ENCODE results near the gene MAFG. TPM values are rescaled to one million over a fixed set of nuclear protein-coding genes. Genes with fewer than 3 reads are reported as not detected.

MAFG gene
- total and polyA plus RNA-seq, 2 of the 13 experiments (the other 11 are each of a cell fraction or from before 2014, with no cell fraction given), result 14.5 to 20.0 TPM

DNA sequence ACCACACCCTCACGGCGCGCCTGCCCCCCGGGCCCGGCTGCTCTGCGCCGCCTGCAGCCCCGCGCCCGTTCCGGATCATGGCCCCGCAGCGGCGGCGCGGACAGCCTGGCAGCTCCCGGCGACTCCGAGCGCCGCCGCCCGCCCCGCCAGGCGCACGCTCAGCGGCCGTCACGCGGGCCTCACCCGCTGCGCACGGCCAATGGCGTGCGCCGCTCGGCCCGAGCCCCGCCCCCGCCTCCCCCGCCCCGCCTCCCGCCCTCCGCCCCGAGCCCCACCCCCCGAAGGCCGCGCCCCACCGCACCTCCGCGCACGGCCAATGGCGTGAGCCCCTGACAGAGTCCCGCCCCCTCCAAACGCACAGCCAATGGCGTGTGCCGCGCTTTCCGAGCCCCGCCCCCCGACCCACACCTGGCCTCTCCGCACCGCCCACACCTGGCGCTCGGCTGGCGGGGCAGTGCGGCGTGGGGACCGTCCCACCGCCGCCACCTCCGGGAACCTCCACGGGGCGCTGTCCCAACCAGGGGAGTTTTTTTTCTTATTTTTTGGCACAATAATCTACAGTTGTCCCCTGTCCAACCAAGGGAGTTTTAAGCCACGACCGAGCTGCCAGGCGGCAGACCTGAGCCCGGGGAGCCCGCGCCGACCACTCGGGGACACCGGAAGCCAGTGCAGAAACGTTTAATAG is 16.1 kb downstream of the MAFG start, which contains the start of gene PCYT2 (continued):
- TF ChIP-seq, protein P1, sequence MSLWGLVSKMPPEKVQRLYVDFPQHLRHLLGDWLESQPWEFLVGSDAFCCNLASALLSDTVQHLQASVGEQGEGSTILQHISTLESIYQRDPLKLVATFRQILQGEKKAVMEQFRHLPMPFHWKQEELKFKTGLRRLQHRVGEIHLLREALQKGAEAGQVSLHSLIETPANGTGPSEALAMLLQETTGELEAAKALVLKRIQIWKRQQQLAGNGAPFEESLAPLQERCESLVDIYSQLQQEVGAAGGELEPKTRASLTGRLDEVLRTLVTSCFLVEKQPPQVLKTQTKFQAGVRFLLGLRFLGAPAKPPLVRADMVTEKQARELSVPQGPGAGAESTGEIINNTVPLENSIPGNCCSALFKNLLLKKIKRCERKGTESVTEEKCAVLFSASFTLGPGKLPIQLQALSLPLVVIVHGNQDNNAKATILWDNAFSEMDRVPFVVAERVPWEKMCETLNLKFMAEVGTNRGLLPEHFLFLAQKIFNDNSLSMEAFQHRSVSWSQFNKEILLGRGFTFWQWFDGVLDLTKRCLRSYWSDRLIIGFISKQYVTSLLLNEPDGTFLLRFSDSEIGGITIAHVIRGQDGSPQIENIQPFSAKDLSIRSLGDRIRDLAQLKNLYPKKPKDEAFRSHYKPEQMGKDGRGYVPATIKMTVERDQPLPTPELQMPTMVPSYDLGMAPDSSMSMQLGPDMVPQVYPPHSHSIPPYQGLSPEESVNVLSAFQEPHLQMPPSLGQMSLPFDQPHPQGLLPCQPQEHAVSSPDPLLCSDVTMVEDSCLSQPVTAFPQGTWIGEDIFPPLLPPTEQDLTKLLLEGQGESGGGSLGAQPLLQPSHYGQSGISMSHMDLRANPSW (CRISPR knock-in tag; IDR thresholded peaks at IDR 0.05; ENCODE audit: borderline replicate concordance), result no peak
- no peak for TF ChIP-seq ZNF766 (CRISPR knock-in tag; IDR thresholded peaks at IDR 0.05; ENCODE audit: borderline replicate concordance)
- TF ChIP-seq HNRNPUL1 (IDR thresholded peaks at IDR 0.05; ENCODE audit: low read depth, low read length), result no peak
- TF ChIP-seq KLF13 (CRISPR knock-in tag; IDR thresholded peaks at IDR 0.05), result no peak
- no peak for TF ChIP-seq FOXA3 (CRISPR knock-in tag; IDR thresholded peaks at IDR 0.05)
- no peak for TF ChIP-seq CCAR2 (optimal IDR thresholded peaks at IDR 0.05; ENCODE audit: low read depth, low read length)
- peak; percentile 67; the same call in 1 of the 2 replicates for TF ChIP-seq ZC3H13 (CRISPR knock-in tag; IDR thresholded peaks at IDR 0.05)
- TF ChIP-seq FOXM1 (CRISPR knock-in tag; IDR thresholded peaks at IDR 0.05), result no peak
- TF ChIP-seq ZMAT3 (CRISPR knock-in tag; conservative IDR thresholded peaks at IDR 0.05), result no peak
- TF ChIP-seq SP5 (CRISPR knock-in tag; IDR thresholded peaks at IDR 0.05; ENCODE audit: borderline replicate concordance, low read depth), result peak; percentile 62; the same call in 1 of the 2 replicates
- TF ChIP-seq RFX1 (IDR thresholded peaks at IDR 0.05), result no peak
- TF ChIP-seq FOXA1 (IDR thresholded peaks at IDR 0.05), result no peak
- no peak for TF ChIP-seq FOXA1 (CRISPR knock-in tag; IDR thresholded peaks at IDR 0.05)
- no peak for TF ChIP-seq ZNF292 (CRISPR knock-in tag; IDR thresholded peaks at IDR 0.05; ENCODE audit: borderline replicate concordance, low read depth)
- no peak for TF ChIP-seq ZFY (CRISPR knock-in tag; IDR thresholded peaks at IDR 0.05)
- no peak for TF ChIP-seq LRRFIP1 (CRISPR knock-in tag; conservative IDR thresholded peaks at IDR 0.05)
- no peak for TF ChIP-seq KDM1A (CRISPR knock-in tag; IDR thresholded peaks at IDR 0.05)
- no peak for TF ChIP-seq ZNF614 (CRISPR knock-in tag; IDR thresholded peaks at IDR 0.05; ENCODE audit: borderline replicate concordance)
- TF ChIP-seq ZNF891 (CRISPR knock-in tag; IDR thresholded peaks at IDR 0.05), result no peak
- TF ChIP-seq PLRG1 (conservative IDR thresholded peaks at IDR 0.05), result no peak
- TF ChIP-seq RBFOX2 (IDR thresholded peaks at IDR 0.05; ENCODE audit: low read depth, low read length), result peak; percentile 79
- no peak for TF ChIP-seq KDM6A (CRISPR knock-in tag; IDR thresholded peaks at IDR 0.05; ENCODE audit: low read depth)
- TF ChIP-seq, protein P2, sequence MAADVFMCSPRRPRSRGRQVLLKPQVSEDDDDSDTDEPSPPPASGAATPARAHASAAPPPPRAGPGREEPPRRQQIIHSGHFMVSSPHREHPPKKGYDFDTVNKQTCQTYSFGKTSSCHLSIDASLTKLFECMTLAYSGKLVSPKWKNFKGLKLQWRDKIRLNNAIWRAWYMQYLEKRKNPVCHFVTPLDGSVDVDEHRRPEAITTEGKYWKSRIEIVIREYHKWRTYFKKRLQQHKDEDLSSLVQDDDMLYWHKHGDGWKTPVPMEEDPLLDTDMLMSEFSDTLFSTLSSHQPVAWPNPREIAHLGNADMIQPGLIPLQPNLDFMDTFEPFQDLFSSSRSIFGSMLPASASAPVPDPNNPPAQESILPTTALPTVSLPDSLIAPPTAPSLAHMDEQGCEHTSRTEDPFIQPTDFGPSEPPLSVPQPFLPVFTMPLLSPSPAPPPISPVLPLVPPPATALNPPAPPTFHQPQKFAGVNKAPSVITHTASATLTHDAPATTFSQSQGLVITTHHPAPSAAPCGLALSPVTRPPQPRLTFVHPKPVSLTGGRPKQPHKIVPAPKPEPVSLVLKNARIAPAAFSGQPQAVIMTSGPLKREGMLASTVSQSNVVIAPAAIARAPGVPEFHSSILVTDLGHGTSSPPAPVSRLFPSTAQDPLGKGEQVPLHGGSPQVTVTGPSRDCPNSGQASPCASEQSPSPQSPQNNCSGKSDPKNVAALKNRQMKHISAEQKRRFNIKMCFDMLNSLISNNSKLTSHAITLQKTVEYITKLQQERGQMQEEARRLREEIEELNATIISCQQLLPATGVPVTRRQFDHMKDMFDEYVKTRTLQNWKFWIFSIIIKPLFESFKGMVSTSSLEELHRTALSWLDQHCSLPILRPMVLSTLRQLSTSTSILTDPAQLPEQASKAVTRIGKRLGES (CRISPR knock-in tag; IDR thresholded peaks at IDR 0.05; ENCODE audit: borderline replicate concordance), result no peak
- no peak for TF ChIP-seq FOXJ3 (CRISPR knock-in tag; IDR thresholded peaks at IDR 0.05; ENCODE audit: borderline replicate concordance)
- no peak for TF ChIP-seq ZKSCAN8 (CRISPR knock-in tag; IDR thresholded peaks at IDR 0.05; ENCODE audit: borderline replicate concordance)

Data from HepG2 (cell line).